ENCODE measurements around the gene ERVK3-1.
"Not testable (repeated sequence)": the region's sequence is repeated elsewhere in the genome, so short reads cannot be mapped to it uniquely, and the experiment has no call there.

Gene ERVK3-1

GRCh38 chr19:58305932-58306323, 751 bp downstream of the ERVK3-1 start:
- no peak for DNase-seq

- DNase-seq: no peak
These were observed 2.6 kb downstream of the ERVK3-1 start for GRCh38 chr19:58307736-58308135.

- not testable (repeated sequence) for DNase-seq
These were observed 5.5 kb downstream of the ERVK3-1 start for GRCh38 chr19:58310685-58311084.

- no peak for DNase-seq
These were observed 6.2 kb downstream of the ERVK3-1 start for GRCh38 chr19:58311345-58311865.

GRCh38 chr19:58315580-58315979, 10.4 kb downstream of the ERVK3-1 start:
- DNase-seq: no peak

- DNase-seq: no peak
These were observed 12.4 kb downstream of the ERVK3-1 start for GRCh38 chr19:58317476-58318072.

GRCh38 chr19:58318297-58318696, 13.1 kb downstream of the ERVK3-1 start:
- no peak for DNase-seq

GRCh38 chr19:58319241-58319640, 14.1 kb downstream of the ERVK3-1 start:
- DNase-seq: no peak

GRCh38 chr19:58325311-58326022, 20.3 kb downstream of the ERVK3-1 start:
- no peak for DNase-seq

GRCh38 chr19:58326501-58326913, 21.3 kb downstream of the ERVK3-1 start:
- no peak for DNase-seq

- DNase-seq: peak; percentile 83 to 85
These were observed 21.9 kb downstream of the ERVK3-1 start, which contains the start of gene ZSCAN22 for GRCh38 chr19:58326914-58327726. Gene ZSCAN22, plus strand, starts transcription at chr19:58326994. Its CDS starts 7,809 bp downstream, at chr19:58334803.

GRCh38 chr19:58328999-58329398, 23.8 kb downstream of the ERVK3-1 start:
- DNase-seq: no peak

GRCh38 chr19:58330458-58330857, 25.3 kb downstream of the ERVK3-1 start:
- no peak for DNase-seq

GRCh38 chr19:58332697-58333096, 27.5 kb downstream of the ERVK3-1 start:
- no peak for DNase-seq

GRCh38 chr19:58334691-58335249, 29.6 kb downstream of the ERVK3-1 start:
- DNase-seq: no peak

- no peak for DNase-seq
These were observed 30.5 kb downstream of the ERVK3-1 start for GRCh38 chr19:58335630-58336029.

GRCh38 chr19:58336216-58336615, 31.0 kb downstream of the ERVK3-1 start:
- no peak for DNase-seq

GRCh38 chr19:58336820-58337219, 31.6 kb downstream of the ERVK3-1 start:
- no peak for DNase-seq

GRCh38 chr19:58338336-58338735, 33.2 kb downstream of the ERVK3-1 start:
- DNase-seq: no peak

GRCh38 chr19:58338825-58339558, 33.8 kb downstream of the ERVK3-1 start:
- DNase-seq: no peak

- no peak for DNase-seq
These were observed 40.4 kb downstream of the ERVK3-1 start for GRCh38 chr19:58345558-58345957.

All from SW 1271 (cell line).